Lung (tissue), 12 donors: Measurements from ENCODE around the gene HIP1R. TPM values are rescaled to one million over a fixed set of nuclear protein-coding genes. Genes with fewer than 3 reads are reported as not detected.

ENCODE experiments used
- ATAC-seq: fragments of 200-7000 bp; cut with Tn5 transposase; one replicate; pipeline ENCODE4 v1.9.1; 2020; ENCODE audit warnings: moderate number of reproducible peaks; ENCODE audit not compliant: insufficient read depth, low FRiP score
- DNase-seq, 3 donors: peaks; one replicate each; pipeline ENCODE4 v3.0.0-alpha.2; 2013 to 2017
- H3K27ac ChIP-seq, 2 donors: one replicate each; pipeline ENCODE4 v1.5.1; 2013; ENCODE audit warnings: mild to moderate bottlenecking in 2 of 2, moderate library complexity in 2 of 2, control low read depth in 1 of 2, inconsistent platforms in 1 of 2, low read depth in 1 of 2, low read length in 1 of 2
- H3K27me3 ChIP-seq, 3 donors: one replicate each; pipeline ENCODE4 v1.5.1; 2013; ENCODE audit warnings: low read length in 2 of 3; ENCODE audit not compliant: control insufficient read depth in 3 of 3, insufficient read depth in 3 of 3
- H3K36me3 ChIP-seq, 4 donors: one replicate each; pipeline ENCODE4 v1.5.1; 2013; ENCODE audit warnings: low read length in 4 of 4, mild to moderate bottlenecking in 1 of 4, moderate library complexity in 1 of 4; ENCODE audit not compliant: control insufficient read depth in 4 of 4, insufficient read depth in 4 of 4
- H3K4me1 ChIP-seq, 5 donors: one replicate each; pipeline ENCODE4 v1.5.1; 2013; ENCODE audit warnings: low read length in 5 of 5, mild to moderate bottlenecking in 2 of 5, moderate library complexity in 1 of 5; ENCODE audit not compliant: control insufficient read depth in 5 of 5, insufficient read depth in 5 of 5
- H3K4me3 ChIP-seq: one replicate; pipeline ENCODE4 v1.5.1; 2013; ENCODE audit warnings: mild to moderate bottlenecking, control low read depth, moderate library complexity
- H3K9ac ChIP-seq, 2 donors: one replicate each; pipeline ENCODE4 v1.5.1; 2013; ENCODE audit warnings: low read length in 2 of 2, control low read depth in 1 of 2; ENCODE audit not compliant: insufficient read depth in 1 of 2
- H3K9me3 ChIP-seq, 4 donors: one replicate each; pipeline ENCODE4 v1.5.1; 2013; ENCODE audit warnings: low read length in 3 of 4, mild to moderate bottlenecking in 1 of 4, moderate library complexity in 1 of 4; ENCODE audit not compliant: control insufficient read depth in 4 of 4, insufficient read depth in 3 of 4
- WGBS, 2 donors: extraction: QIAGEN DNeasy Blood & Tissue Kit; methylation state at CpG; one replicate each; pipeline ENCODE4 v1.1.7; 2013; 5-methylcytosine and 5-hydroxymethylcytosine counted together
- polyA plus RNA-seq, 2 donors: library from polyadenylated mRNA; stranded (reverse); fragments of 200-250 nt; gene quantifications; one replicate each; pipeline ENCODE4 v1.2.1, GENCODE V29; 2013
- total RNA-seq, 2 donors: library from RNA; depleted of rRNA in 1 of 2; stranded (reverse); fragments of >200 nt in 1 of 2; gene quantifications; one replicate each; pipeline ENCODE4 v1.2.1, GENCODE V29; 2014 to 2021
- TF ChIP-seq, protein P1 (sequence below): IDR thresholded peaks from 2 replicates; pipeline ENCODE4 v1.5.1; 2012; ENCODE audit warnings: mild to moderate bottlenecking; ENCODE audit errors: control extremely low read depth, extremely low read depth
- donor health status: control.
- donor health status: control.
- donor health status: Bipolar disorder and iron deficiency.
- donor health status: healthy.
- donor health status: DM: yes; HTN: yes; CAD: no.

The HIP1R gene
- total and polyA plus RNA-seq, 4 donors, result 33.8 to 56.3 (median 35.4) TPM

GRCh38 chr12:122838841-122839240 lies 3.6 kb downstream of the HIP1R start:
- Histone ChIP-seq H3K27ac (no peak overlapping the region), H3K4me3 (no peak overlapping the region), H3K27me3 (peaks cover 0 to 13% (median 3%) of the 10 kb centered on the region in 3 donors), H3K4me1 (peaks cover 0 to 28% (median 19%) of the 10 kb centered on the region in 5 donors), H3K9ac (no peak overlapping the region), H3K36me3 (no peaks in the 10 kb centered on the region), H3K9me3 (no peaks in the 10 kb centered on the region)
- DNase-seq (no peak), ATAC-seq (no peak)
- TF ChIP-seq, protein P1, sequence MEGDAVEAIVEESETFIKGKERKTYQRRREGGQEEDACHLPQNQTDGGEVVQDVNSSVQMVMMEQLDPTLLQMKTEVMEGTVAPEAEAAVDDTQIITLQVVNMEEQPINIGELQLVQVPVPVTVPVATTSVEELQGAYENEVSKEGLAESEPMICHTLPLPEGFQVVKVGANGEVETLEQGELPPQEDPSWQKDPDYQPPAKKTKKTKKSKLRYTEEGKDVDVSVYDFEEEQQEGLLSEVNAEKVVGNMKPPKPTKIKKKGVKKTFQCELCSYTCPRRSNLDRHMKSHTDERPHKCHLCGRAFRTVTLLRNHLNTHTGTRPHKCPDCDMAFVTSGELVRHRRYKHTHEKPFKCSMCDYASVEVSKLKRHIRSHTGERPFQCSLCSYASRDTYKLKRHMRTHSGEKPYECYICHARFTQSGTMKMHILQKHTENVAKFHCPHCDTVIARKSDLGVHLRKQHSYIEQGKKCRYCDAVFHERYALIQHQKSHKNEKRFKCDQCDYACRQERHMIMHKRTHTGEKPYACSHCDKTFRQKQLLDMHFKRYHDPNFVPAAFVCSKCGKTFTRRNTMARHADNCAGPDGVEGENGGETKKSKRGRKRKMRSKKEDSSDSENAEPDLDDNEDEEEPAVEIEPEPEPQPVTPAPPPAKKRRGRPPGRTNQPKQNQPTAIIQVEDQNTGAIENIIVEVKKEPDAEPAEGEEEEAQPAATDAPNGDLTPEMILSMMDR, result no peak
- 95 to 99% methylated on average over 5 of the region's 5 CpGs for WGBS, 2 donors

GRCh38 chr12:122839907-122840554 lies 4.8 kb downstream of the HIP1R start:
- no peak overlapping the region for H3K4me3 ChIP-seq
- peaks cover 0 to 25% (median 17%) of the 10 kb centered on the region in 5 donors for H3K4me1 ChIP-seq
- H3K27me3 ChIP-seq, result peaks cover 0 to 11% (median 3%) of the 10 kb centered on the region in 3 donors
- TF ChIP-seq, protein P1, result no peak
- ATAC-seq, result no peak
- DNase-seq, result no peak
- WGBS, 2 donors, result 87 to 88% methylated on average over 18 of the region's 18 CpGs
- no peak overlapping the region for H3K9ac ChIP-seq
- H3K27ac ChIP-seq, result peak overlapping the region in 1 of 2 donors; percentile 92
- no peaks in the 10 kb centered on the region for H3K36me3 ChIP-seq
- no peaks in the 10 kb centered on the region for H3K9me3 ChIP-seq

- no peaks in the 10 kb centered on the region for H3K36me3 ChIP-seq
- H3K4me3 ChIP-seq, result no peak overlapping the region
- no peak for DNase-seq
- TF ChIP-seq, protein P1, result no peak
- H3K4me1 ChIP-seq, result peaks cover 0 to 28% (median 17%) of the 10 kb centered on the region in 5 donors
- H3K27me3 ChIP-seq, result peaks cover 0 to 11% (median 3%) of the 10 kb centered on the region in 3 donors
- no peak for ATAC-seq
- WGBS, 2 donors, result 91 to 92% methylated on average over 26 of the region's 26 CpGs
- H3K9ac ChIP-seq, result no peak overlapping the region
- H3K9me3 ChIP-seq, result no peaks in the 10 kb centered on the region
- peak overlapping the region; percentile 80 to 92 for H3K27ac ChIP-seq
Measured at GRCh38 chr12:122840580-122841513, 5.6 kb downstream of the HIP1R start.
